ENCODE measurements around the gene HSPA1B.

HSPA1B gene

GRCh38 chr6:31870385-31870921 lies 42.9 kb downstream of the HSPA1B start:
- H3K4me1 Mint-ChIP-seq, result peaks cover 38% of the 10 kb centered on the region
- H3K36me3 Mint-ChIP-seq (ENCODE audit: low read depth), result no peaks in the 10 kb centered on the region
- no peak overlapping the region for H3K27ac Mint-ChIP-seq
- no peak for DNase-seq
- no peak for TF ChIP-seq CTCF (IDR thresholded peaks at IDR 0.05)
- H3K27me3 Mint-ChIP-seq (ENCODE audit: low read depth, poor library complexity), result peaks cover 7% of the 10 kb centered on the region
- H3K4me3 Mint-ChIP-seq, result no peak overlapping the region
- H3K9me3 Mint-ChIP-seq, result no peaks in the 10 kb centered on the region

GRCh38 chr6:31871046-31871659 lies 43.6 kb downstream of the HSPA1B start:
- DNase-seq, result no peak
- no peak for TF ChIP-seq CTCF (IDR thresholded peaks at IDR 0.05)
- Mint-ChIP-seq H3K4me1 (peaks cover 36% of the 10 kb centered on the region), H3K27me3 (ENCODE audit: low read depth, poor library complexity) (peaks cover 8% of the 10 kb centered on the region), H3K4me3 (no peak overlapping the region), H3K9me3 (no peaks in the 10 kb centered on the region), H3K27ac (peak overlapping the region; percentile 88), H3K36me3 (ENCODE audit: low read depth) (no peaks in the 10 kb centered on the region)

DNA sequence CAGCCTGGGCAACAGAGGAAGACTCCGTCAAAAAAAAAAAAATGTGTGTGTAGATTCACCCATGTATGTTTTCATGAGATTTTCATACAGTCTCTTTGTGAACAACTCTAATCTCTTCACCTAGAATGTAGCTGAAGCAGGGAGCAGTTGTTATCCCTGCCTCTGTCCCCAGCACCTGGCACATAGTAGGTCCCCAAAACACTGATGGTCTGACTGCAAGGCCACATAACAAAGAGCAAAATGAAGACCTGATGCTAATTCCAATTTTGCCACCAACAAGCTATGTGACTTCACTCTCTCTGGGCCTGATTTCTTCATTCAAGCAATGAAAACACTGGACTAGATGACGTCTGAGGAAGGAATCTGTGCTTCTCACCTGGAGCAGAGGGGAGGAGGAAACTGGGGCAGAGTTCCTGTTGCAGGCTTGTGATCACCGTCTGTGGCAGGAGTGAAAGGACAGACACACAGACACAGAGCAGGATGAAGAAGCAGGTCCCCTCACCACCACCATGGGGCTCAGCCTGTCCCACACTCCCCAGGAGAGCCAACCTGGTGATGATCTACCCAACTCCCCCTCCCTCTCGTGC lies 46.6 kb downstream of the HSPA1B start:
- Mint-ChIP-seq H3K4me3 (no peak overlapping the region), H3K4me1 (peaks cover 49% of the 10 kb centered on the region), H3K27ac (no peak overlapping the region), H3K27me3 (ENCODE audit: low read depth, poor library complexity) (peaks cover 8% of the 10 kb centered on the region), H3K36me3 (ENCODE audit: low read depth) (peaks cover 2% of the 10 kb centered on the region), H3K9me3 (no peaks in the 10 kb centered on the region)
- DNase-seq, result no peak
- TF ChIP-seq CTCF (IDR thresholded peaks at IDR 0.05), result no peak

DNA sequence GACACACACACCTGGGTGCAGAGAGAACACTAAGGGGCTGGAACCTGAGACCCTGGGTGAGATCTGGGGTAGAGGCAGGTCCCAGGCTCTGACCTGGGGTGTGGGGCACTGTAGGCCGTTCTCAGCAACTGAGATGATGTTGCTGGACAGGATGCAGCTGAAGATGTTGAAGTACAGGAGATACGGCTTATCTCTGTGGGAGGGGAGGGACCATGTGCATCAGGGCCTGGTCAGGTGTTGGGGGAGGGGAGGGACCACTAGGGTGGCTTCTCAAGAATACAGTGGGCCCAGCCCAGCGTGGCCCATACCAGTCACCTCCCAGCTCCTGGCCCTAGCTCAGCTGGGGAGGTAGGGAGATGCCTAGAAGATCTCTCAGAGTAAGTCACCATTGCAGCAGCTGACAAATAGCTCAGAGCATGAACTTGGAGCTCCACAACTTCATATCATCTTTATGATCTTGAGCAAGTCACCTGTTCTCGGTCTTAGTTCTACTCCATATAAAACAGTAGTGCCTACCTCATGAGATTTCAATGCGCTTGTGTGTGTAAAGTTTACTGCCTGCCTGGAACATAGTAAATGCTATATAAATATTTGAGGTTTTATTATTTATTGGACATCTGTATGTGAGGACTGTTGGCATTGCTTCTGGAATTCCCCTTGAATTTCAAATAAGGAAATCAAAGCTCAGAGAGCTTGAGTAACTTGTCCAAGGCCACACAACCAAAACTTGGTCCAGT lies 47.5 kb downstream of the HSPA1B start:
- TF ChIP-seq CTCF (IDR thresholded peaks at IDR 0.05), result no peak
- DNase-seq, result no peak

DNA sequence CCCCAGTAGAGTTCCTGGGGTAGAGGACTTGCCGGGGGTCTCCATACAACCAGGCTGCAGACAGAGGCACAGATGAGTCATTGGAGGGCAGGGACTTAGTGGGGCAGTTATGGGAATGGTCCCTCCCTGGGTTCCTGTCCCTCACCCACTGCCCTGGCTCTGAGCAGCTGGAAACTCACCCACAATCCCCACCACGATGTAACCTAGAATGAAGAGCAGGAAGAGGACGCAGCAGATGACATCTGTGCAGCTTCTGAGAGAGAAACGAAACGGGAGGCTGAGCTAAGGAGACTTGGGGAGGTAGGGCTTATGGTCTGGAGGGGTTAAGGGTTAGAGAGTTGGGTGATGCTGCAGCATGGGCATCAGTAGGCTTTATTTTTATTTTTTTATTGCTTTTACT lies 48.3 kb downstream of the HSPA1B start:
- DNase-seq, result no peak
- Mint-ChIP-seq H3K27ac (no peak overlapping the region), H3K27me3 (ENCODE audit: low read depth, poor library complexity) (peaks cover 8% of the 10 kb centered on the region), H3K4me1 (peaks cover 41% of the 10 kb centered on the region), H3K36me3 (ENCODE audit: low read depth) (peaks cover 18% of the 10 kb centered on the region), H3K4me3 (no peak overlapping the region), H3K9me3 (no peaks in the 10 kb centered on the region)
- TF ChIP-seq CTCF (IDR thresholded peaks at IDR 0.05), result no peak

More for the DNA sequence above, 47.5 kb downstream of the HSPA1B start:
- no peak overlapping the region for H3K27ac Mint-ChIP-seq
- H3K9me3 Mint-ChIP-seq, result no peaks in the 10 kb centered on the region
- H3K36me3 Mint-ChIP-seq (ENCODE audit: low read depth), result peaks cover 10% of the 10 kb centered on the region
- peaks cover 48% of the 10 kb centered on the region for H3K4me1 Mint-ChIP-seq
- no peak overlapping the region for H3K4me3 Mint-ChIP-seq
- peaks cover 8% of the 10 kb centered on the region for H3K27me3 Mint-ChIP-seq (ENCODE audit: low read depth, poor library complexity)

Measured in nephron progenitor cell (in vitro differentiated cells).